HCT116 (cell line): Measurements from ENCODE around the gene TRAF3IP1. TPM values are rescaled to one million over a fixed set of nuclear protein-coding genes. Genes with fewer than 3 reads are reported as not detected.

Experiments used
- ATAC-seq: fragments of 200-7000 bp; cut with Tn5 transposase; 2 replicates; pipeline ENCODE4 v1.9.1; 2020; ENCODE audit warnings: mild to moderate bottlenecking, moderate library complexity
- BruUV-seq: library from RNA; stranded (reverse); fragments of 400-500 nt; replicated peaks from 2 replicates; lab custom pipeline; 2021; lab: Mats Ljungman, UMichigan
- CTCF ChIA-PET: fragments of 300-600 bp; sonication (Branson Sonifier 250); formaldehyde crosslinking; loops from one replicate; lab custom pipeline; 2021; ENCODE audit warnings: antibody characterized with exemption; lab: Charles Lee
- POLR2A ChIA-PET: fragments of 300-600, 350-600 bp; sonication (Branson Sonifier 250); formaldehyde crosslinking; loops from one replicate; lab custom pipeline; 2021; ENCODE audit warnings: antibody characterized with exemption; lab: Charles Lee
- RAD21 ChIA-PET, 2 experiments: fragments of 300-600 bp; sonication (Branson Sonifier 250); formaldehyde crosslinking; loops; one replicate each; lab custom pipeline; 2023; ENCODE audit warnings: low total read pairs in 2 of 2; ENCODE audit not compliant: uncharacterized antibody in 2 of 2, unreplicated experiment in 2 of 2, low non-redundant PET in 1 of 2; lab: Charles Lee
- DNase-seq: peaks from one replicate; pipeline ENCODE4 v3.0.0-alpha.2; 2010; ENCODE audit warnings: low read depth, low spot score
- H2AFZ ChIP-seq: fragments of 200-600 bp; shearing (Covaris generic), sonication (generic); 2 replicates; pipeline ENCODE4 v1.6.1; 2017; ENCODE audit warnings: low read depth, mixed run types, mixed read lengths, antibody characterized with exemption, low read length; ENCODE audit not compliant: poor library complexity, severe bottlenecking
- H3K27ac ChIP-seq: 2 replicates; pipeline ENCODE4 v1.5.1; 2012; ENCODE audit warnings: low read depth, low read length
- H3K27me3 ChIP-seq: fragments of 200-600 bp; sonication (generic); 2 replicates; pipeline ENCODE4 v1.6.1; 2016; ENCODE audit warnings: mixed run types, low read length, mixed read lengths; ENCODE audit not compliant: insufficient read depth
- H3K36me3 ChIP-seq, 2 experiments: fragments of 200-500 bp in 1 of 2; fragments of 200-600 bp in 1 of 2; sonication (Bioruptor generic) in 1 of 2; sonication (generic) in 1 of 2; 2 replicates each; pipeline versions ENCODE4 v1.5.1 to v1.6.1; 2014 to 2016; ENCODE audit warnings: low read length in 2 of 2, inconsistent platforms in 1 of 2, mixed read lengths in 1 of 2, mixed run types in 1 of 2; ENCODE audit not compliant: insufficient read depth in 2 of 2, control insufficient read depth in 1 of 2
- H3K4me1 ChIP-seq, 2 experiments: fragments of 200-600 bp in 1 of 2; sonication (generic) in 1 of 2; 2 replicates each; pipeline versions ENCODE4 v1.5.1 to v1.6.1; 2012 to 2017; ENCODE audit warnings: low read length in 2 of 2, inconsistent platforms in 1 of 2, mild to moderate bottlenecking in 1 of 2, mixed read lengths in 1 of 2, mixed run types in 1 of 2, moderate library complexity in 1 of 2; ENCODE audit not compliant: insufficient read depth in 2 of 2, control insufficient read depth in 1 of 2
- H3K4me2 ChIP-seq: fragments of 200-600 bp; sonication (generic); 2 replicates; pipeline ENCODE4 v1.6.1; 2017; ENCODE audit warnings: mixed run types, low read length, mixed read lengths
- H3K4me3 ChIP-seq, 2 experiments: fragments of 200-600 bp in 1 of 2; sonication (generic) in 1 of 2; replicated peaks in 1 of 2; 2 replicates each; pipeline ENCODE4 v1.5.1; 2011 to 2016; ENCODE audit warnings: low read length in 2 of 2, control low read depth in 1 of 2, low read depth in 1 of 2, mild to moderate bottlenecking in 1 of 2, mixed read lengths in 1 of 2, mixed run types in 1 of 2
- H3K79me2 ChIP-seq: fragments of 200-600 bp; sonication (generic); 2 replicates; pipeline ENCODE4 v1.6.1; 2017; ENCODE audit warnings: mild to moderate bottlenecking, mixed run types, low read length, moderate library complexity, mixed read lengths; ENCODE audit not compliant: insufficient read depth
- H3K9ac ChIP-seq: fragments of 200-600 bp; sonication (generic); 2 replicates; pipeline ENCODE4 v1.6.1; 2016; ENCODE audit warnings: low read length, mixed read lengths
- H3K9me2 ChIP-seq: fragments of 200-600 bp; sonication (generic), shearing (Covaris generic); 2 replicates; pipeline ENCODE4 v1.6.1; 2017; ENCODE audit warnings: mixed run types, mild to moderate bottlenecking, moderate library complexity; ENCODE audit not compliant: insufficient read depth
- H3K9me3 ChIP-seq, 2 experiments: fragments of 200-500 bp in 1 of 2; fragments of 200-600 bp in 1 of 2; sonication (Bioruptor generic) in 1 of 2; sonication (generic) in 1 of 2; 2 replicates each; pipeline ENCODE4 v1.6.1; 2014 to 2017; ENCODE audit warnings: low read length in 2 of 2, mixed read lengths in 2 of 2, inconsistent platforms in 1 of 2, low read depth in 1 of 2, mild to moderate bottlenecking in 1 of 2, mixed run types in 1 of 2, moderate library complexity in 1 of 2; ENCODE audit not compliant: control insufficient read depth in 1 of 2, insufficient read depth in 1 of 2
- H4K20me1 ChIP-seq: fragments of 200-600 bp; sonication (generic), shearing (Covaris generic); 2 replicates; pipeline ENCODE4 v1.6.1; 2017; ENCODE audit warnings: mixed run types, mild to moderate bottlenecking, moderate library complexity; ENCODE audit not compliant: insufficient read depth
- ATF3 ChIP-seq: IDR thresholded peaks from 2 replicates; pipeline ENCODE4 v1.6.1; 2012
- CBX3 ChIP-seq: IDR thresholded peaks from 2 replicates; pipeline ENCODE4 v1.6.1; 2012; ENCODE audit warnings: low read depth
- CEBPB ChIP-seq: IDR thresholded peaks from 2 replicates; pipeline ENCODE4 v1.6.1; 2012; ENCODE audit warnings: low read depth
- CTCF ChIP-seq, 3 experiments: fragments of 200-600 bp in 1 of 3; sonication (generic) in 1 of 3; IDR thresholded peaks in 2 of 3; conservative IDR thresholded peaks in 1 of 3; 2 replicates each; pipeline ENCODE4 v1.5.1; 2012 to 2017; ENCODE audit warnings: low read depth in 2 of 3, low read length in 2 of 3, antibody characterized with exemption in 1 of 3, borderline replicate concordance in 1 of 3, control low read depth in 1 of 3, mild to moderate bottlenecking in 1 of 3, mixed read lengths in 1 of 3, mixed run types in 1 of 3, moderate library complexity in 1 of 3; ENCODE audit not compliant: insufficient read depth in 1 of 3
- EGR1 ChIP-seq: IDR thresholded peaks from 2 replicates; pipeline ENCODE4 v1.6.1; 2012; ENCODE audit warnings: low read depth
- ELF1 ChIP-seq: IDR thresholded peaks from 2 replicates; pipeline ENCODE4 v1.6.1; 2012; ENCODE audit warnings: low read depth, borderline replicate concordance
- EZH2phosphoT487 ChIP-seq: fragments of 200-600 bp; IDR thresholded peaks from 2 replicates; pipeline ENCODE4 v1.6.1; 2018; ENCODE audit warnings: antibody characterized with exemption, borderline replicate concordance
- FOSL1 ChIP-seq: IDR thresholded peaks from 2 replicates; pipeline ENCODE4 v1.6.1; 2012; ENCODE audit warnings: low read depth
- JUND ChIP-seq: IDR thresholded peaks from 2 replicates; pipeline ENCODE4 v1.6.1; 2012
- MAX ChIP-seq: IDR thresholded peaks from 2 replicates; pipeline ENCODE4 v1.6.1; 2012
- POLR2A ChIP-seq: IDR thresholded peaks from 2 replicates; pipeline ENCODE4 v1.7.0; 2011; ENCODE audit warnings: borderline replicate concordance; ENCODE audit not compliant: insufficient read depth, insufficient read length; ENCODE audit errors: extremely low read depth
- POLR2AphosphoS5 ChIP-seq: IDR thresholded peaks from 2 replicates; pipeline ENCODE4 v1.6.1; 2011; ENCODE audit warnings: mild to moderate bottlenecking, low read depth, low read length, moderate library complexity
- SIN3A ChIP-seq: IDR thresholded peaks from 2 replicates; pipeline ENCODE4 v1.6.1; 2012; ENCODE audit warnings: low read depth
- TCF7L2 ChIP-seq: IDR thresholded peaks from 2 replicates; pipeline ENCODE4 v1.7.0; 2011; ENCODE audit warnings: borderline replicate concordance, inconsistent platforms; ENCODE audit not compliant: insufficient read depth, insufficient read length; ENCODE audit errors: extremely low read depth
- YY1 ChIP-seq: IDR thresholded peaks from 2 replicates; pipeline ENCODE4 v1.6.1; 2011; ENCODE audit warnings: low read length, low read depth, moderate library complexity, mild to moderate bottlenecking; ENCODE audit not compliant: insufficient replicate concordance; ENCODE audit errors: extremely low read depth
- ZBTB33 ChIP-seq: IDR thresholded peaks from 2 replicates; pipeline ENCODE4 v1.6.1; 2011; ENCODE audit warnings: mild to moderate bottlenecking, low read length, moderate library complexity; ENCODE audit not compliant: insufficient replicate concordance; ENCODE audit errors: extremely low read depth
- ZFX ChIP-seq: fragments of 450-650 bp; IDR thresholded peaks from 2 replicates; pipeline ENCODE4 v1.6.1; 2017
- intact Hi-C: fragments of 100-400 bp; cut with micrococcal nuclease; formaldehyde crosslinking; loops from 2 replicates; pipeline ENCODE4 v1.10.0; 2022
- total RNA-seq: library from RNA; stranded (reverse); gene quantifications from one replicate; pipeline ENCODE4 v1.2.1, GENCODE V29; 2021; ENCODE audit not compliant: unreplicated experiment

Gene TRAF3IP1
- total RNA-seq, 1 experiment from 2014 or later = 19.4 TPM

- Histone ChIP-seq H3K36me3 (peaks cover 0 to 2% of the 10 kb centered on the region in 2 experiments; a peak in 2 of 4 replicates), H3K27ac (no peak overlapping the region), H2AFZ (no peak overlapping the region), H4K20me1 (no peaks in the 10 kb centered on the region), H3K4me3 (no peak overlapping the region), H3K4me1 (no peaks in the 10 kb centered on the region), H3K9me2 (no peaks in the 10 kb centered on the region), H3K9me3 (no peaks in the 10 kb centered on the region), H3K4me2 (no peak overlapping the region), H3K9ac (no peak overlapping the region), H3K27me3 (no peaks in the 10 kb centered on the region), H3K79me2 (no peaks in the 10 kb centered on the region)
- BruUV-seq = no TSS peak
- ChIA-PET CTCF (no interaction called here), POLR2A (no interaction called here), RAD21 (no interaction called here)
- DNase-seq = no peak
- no peak for TF ChIP-seq CBX3
- TF ChIP-seq EZH2phosphoT487 = no peak
- TF ChIP-seq FOSL1 = no peak
- no peak for TF ChIP-seq POLR2AphosphoS5
- no peak for TF ChIP-seq ATF3
- no peak for TF ChIP-seq ZBTB33
- TF ChIP-seq POLR2A = no peak
- TF ChIP-seq SIN3A = no peak
- TF ChIP-seq EGR1 = no peak
- TF ChIP-seq JUND = no peak
- TF ChIP-seq CEBPB = no peak
- no peak for TF ChIP-seq ELF1
- no peak for TF ChIP-seq ZFX
- TF ChIP-seq TCF7L2 = no peak
- TF ChIP-seq MAX = no peak
- TF ChIP-seq YY1 = no peak
- TF ChIP-seq CTCF (IDR thresholded peaks at IDR 0.05 in 2 of 3, conservative IDR thresholded peaks at IDR 0.05 in 1 of 3; ENCODE audit: borderline replicate concordance in 1 of 3, insufficient read depth in 1 of 3, low read depth in 2 of 3, low read length in 2 of 3) = no peak
- intact Hi-C loops = loop anchor here (10.0 kb wide), 1 partner anchor 613 kb away; no protein-coding TSS in a partner anchor
- peak; percentile 25; the same call in 1 of the 2 replicates for ATAC-seq
Observed at GRCh38 chr2:238351315-238351714, 31.0 kb downstream of the TRAF3IP1 start.
